HepG2 (cell line): ENCODE results near the gene LAMC1. TPM values are rescaled to one million over a fixed set of nuclear protein-coding genes. Genes with fewer than 3 reads are reported as not detected.

Experiments used
- ATAC-seq: fragments of 200-7000 bp; cut with Tn5 transposase; 3 replicates; pipeline ENCODE4 v1.9.1; 2020; ENCODE audit warnings: mild to moderate bottlenecking, moderate library complexity
- BruUV-seq: library from RNA; stranded (reverse); fragments of 400-500 nt; replicated peaks from 2 replicates; lab custom pipeline; 2021; lab: Mats Ljungman, UMichigan
- CTCF ChIA-PET: fragments of 300-600 bp; formaldehyde crosslinking; extraction: SDS; loops from one replicate; lab custom pipeline; 2021; ENCODE audit warnings: low total read pairs, inconsistent platforms, low intra/inter-chr PET ratio; lab: Yijun Ruan, JAX
- POLR2A ChIA-PET: fragments of 350-600 bp; sonication (Branson Sonifier 250); formaldehyde crosslinking; loops from one replicate; lab custom pipeline; 2020; ENCODE audit warnings: antibody characterized with exemption, inconsistent platforms; lab: Yijun Ruan, JAX
- DNase-seq: peaks from one replicate; pipeline ENCODE4 v3.0.0-alpha.2; 2015; ENCODE audit warnings: low spot score
- FAIRE-seq: peaks from 3 replicates; lab custom pipeline; 2011; peaks lifted over from hg19 to GRCh38; lab: Jason Lieb, UNC
- H2AFZ ChIP-seq: one replicate; pipeline ENCODE4 v1.6.1; 2011; ENCODE audit warnings: low read length, inconsistent platforms
- H3K27ac ChIP-seq: fragments of 300-600 bp; 3 replicates; pipeline ENCODE4 v1.8.0; 2011; ENCODE audit warnings: mixed run types, mild to moderate bottlenecking, mixed read lengths, low read length, inconsistent platforms; ENCODE audit not compliant: insufficient read depth; ENCODE audit errors: extremely low read length
- H3K27me3 ChIP-seq, 2 experiments: fragments of 200-600 bp in 1 of 2; 2 replicates in 1 of 2; 3 replicates in 1 of 2; pipeline versions ENCODE4 v1.6.0 to v1.8.0; 2011; ENCODE audit warnings: low read length in 2 of 2, mild to moderate bottlenecking in 2 of 2, moderate library complexity in 2 of 2, inconsistent platforms in 1 of 2; ENCODE audit not compliant: insufficient read depth in 2 of 2, control insufficient read depth in 1 of 2
- H3K36me3 ChIP-seq, 2 experiments: fragments of 200-600 bp in 1 of 2; replicated peaks in 1 of 2; 2 replicates in 1 of 2; 3 replicates in 1 of 2; pipeline versions ENCODE4 v1.5.1 to v1.8.0; 2011; ENCODE audit warnings: low read length in 2 of 2, inconsistent platforms in 1 of 2; ENCODE audit not compliant: insufficient read depth in 2 of 2, control insufficient read depth in 1 of 2
- H3K4me1 ChIP-seq: 2 replicates; pipeline ENCODE4 v1.5.1; 2012; ENCODE audit warnings: low read length, inconsistent platforms; ENCODE audit not compliant: insufficient read depth
- H3K4me2 ChIP-seq: 2 replicates; pipeline ENCODE4 v1.6.0; 2011; ENCODE audit warnings: low read depth, low read length, inconsistent platforms
- H3K4me3 ChIP-seq, 3 experiments: fragments of 200-600 bp in 1 of 3; sonication (generic), shearing (Covaris generic) in 1 of 3; replicated peaks in 1 of 3; 2 replicates each; pipeline ENCODE4 v1.5.1; 2011 to 2016; ENCODE audit warnings: low read length in 3 of 3, inconsistent platforms in 2 of 3, low read depth in 2 of 3, mild to moderate bottlenecking in 2 of 3, control low read depth in 1 of 3, mixed read lengths in 1 of 3; ENCODE audit not compliant: insufficient read depth in 1 of 3
- H3K79me2 ChIP-seq: one replicate; pipeline ENCODE4 v1.6.1; 2011; ENCODE audit warnings: low read length, inconsistent platforms; ENCODE audit not compliant: insufficient read depth
- H3K9ac ChIP-seq: 2 replicates; pipeline ENCODE4 v1.6.0; 2011; ENCODE audit warnings: mild to moderate bottlenecking, low read depth, low read length, inconsistent platforms; ENCODE audit not compliant: insufficient read depth
- H3K9me3 ChIP-seq: 2 replicates; pipeline ENCODE4 v1.5.1; 2012; ENCODE audit warnings: mild to moderate bottlenecking, low read length
- H4K20me1 ChIP-seq: 2 replicates; pipeline ENCODE4 v1.6.0; 2011; ENCODE audit warnings: inconsistent platforms, mild to moderate bottlenecking, low read length, moderate library complexity; ENCODE audit not compliant: insufficient read depth
- JDP2 ChIP-seq: sonication (generic); formaldehyde crosslinking; IDR thresholded peaks from 2 replicates; pipeline ENCODE4 v1.8.1; 2022; ENCODE audit warnings: missing genetic modification reagents, borderline replicate concordance
- TEAD3 ChIP-seq: optimal IDR thresholded peaks from 2 replicates; pipeline ENCODE3; 2016; ENCODE audit warnings: borderline replicate concordance
- WGBS: methylation state at CpG from one replicate; pipeline ENCODE4 v1.1.6; 2017; ENCODE audit warnings: low lambda C conversion rate; 5-methylcytosine and 5-hydroxymethylcytosine counted together
- in situ Hi-C: cut with HindIII; loops from 2 replicates; pipeline ENCODE4 v1.10.0; 2017; ENCODE audit warnings: low pct_unique_long_range_greater_than_20kb; ENCODE audit not compliant: extremely low pct_ligation_motif_present
- intact Hi-C: fragments of 100-400 bp; cut with micrococcal nuclease; formaldehyde crosslinking; loops from one replicate; pipeline ENCODE4 v1.10.0; 2022; ENCODE audit not compliant: unreplicated experiment
- polyA plus RNA-seq, 8 experiments: library from polyadenylated mRNA; depleted of rRNA in 3 of 8; stranded (reverse) in 7 of 8; unstranded in 1 of 8; fragments of >200 nt; fragmentation: Illumina TruSeq in 4 of 8; extraction: Trizol in 4 of 8; gene quantifications; 2 replicates each; pipeline versions ENCODE4 v1.2.1 to v1.2.3, GENCODE V29; 2011 to 2016; ENCODE audit warnings: low read depth in 4 of 8, missing spikeins in 1 of 8, mixed read lengths in 1 of 8; ENCODE audit not compliant: insufficient read depth in 1 of 8
- total RNA-seq, 5 experiments: library from RNA; depleted of rRNA; stranded (reverse); fragments of >200 nt; fragmentation: Illumina TruSeq; extraction: Trizol; gene quantifications; 2 replicates each; pipeline ENCODE4 v1.2.3, GENCODE V29; 2016; ENCODE audit warnings: low read depth in 1 of 5
- TF ChIP-seq, protein P1 (sequence below): sonication (generic); formaldehyde crosslinking; IDR thresholded peaks from 2 replicates; pipeline ENCODE4 v1.4.0; 2020; ENCODE audit warnings: missing genetic modification reagents
- TF ChIP-seq, protein P2 (sequence below): sonication (generic); formaldehyde crosslinking; IDR thresholded peaks from 2 replicates; pipeline ENCODE4 v1.4.0; 2020; ENCODE audit warnings: missing genetic modification reagents, borderline replicate concordance

LAMC1 gene
- total and polyA plus RNA-seq, 2 of the 13 experiments (the other 11 are each of a cell fraction or from before 2014, with no cell fraction given) = 58.5 to 137 TPM

DNA sequence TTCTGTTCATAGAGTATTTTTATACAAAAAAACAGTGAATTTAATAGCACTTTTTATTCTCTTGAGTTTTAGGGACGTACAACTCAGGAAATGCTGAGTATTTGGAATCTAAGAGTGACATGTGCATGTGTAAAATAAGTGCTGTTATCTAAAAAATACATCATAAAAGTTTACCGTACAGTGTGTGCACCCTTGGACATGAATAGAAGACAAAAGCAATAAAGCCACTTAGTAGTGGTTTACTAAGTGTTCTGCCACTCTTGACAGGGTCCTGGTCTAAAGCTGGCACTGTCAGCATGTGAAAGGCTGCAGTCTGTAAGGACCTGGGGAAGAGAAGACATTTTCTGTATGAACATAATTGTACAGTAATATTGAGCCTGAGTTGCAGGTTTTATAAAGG lies 51.0 kb downstream of the LAMC1 start:
- peaks cover 79% of the 10 kb centered on the region for H3K4me1 ChIP-seq
- H3K9me3 ChIP-seq = no peaks in the 10 kb centered on the region
- CTCF ChIA-PET = no interaction called here
- H3K27me3 ChIP-seq = no peaks in the 10 kb centered on the region
- in situ Hi-C loops = no loop called here
- no TSS peak for BruUV-seq
- H3K36me3 ChIP-seq = no peaks in the 10 kb centered on the region; a peak in 1 of 5 replicates
- no peak overlapping the region for H3K4me3 ChIP-seq
- peaks cover 76% of the 10 kb centered on the region for H3K79me2 ChIP-seq
- POLR2A ChIA-PET = no interaction called here
- peaks cover 7% of the 10 kb centered on the region for H4K20me1 ChIP-seq
- FAIRE-seq = no peak
- H3K9ac ChIP-seq = no peak overlapping the region
- TF ChIP-seq TEAD3 (CRISPR knock-in tag) (no peak), JDP2 (no peak)
- TF ChIP-seq, protein P1, sequence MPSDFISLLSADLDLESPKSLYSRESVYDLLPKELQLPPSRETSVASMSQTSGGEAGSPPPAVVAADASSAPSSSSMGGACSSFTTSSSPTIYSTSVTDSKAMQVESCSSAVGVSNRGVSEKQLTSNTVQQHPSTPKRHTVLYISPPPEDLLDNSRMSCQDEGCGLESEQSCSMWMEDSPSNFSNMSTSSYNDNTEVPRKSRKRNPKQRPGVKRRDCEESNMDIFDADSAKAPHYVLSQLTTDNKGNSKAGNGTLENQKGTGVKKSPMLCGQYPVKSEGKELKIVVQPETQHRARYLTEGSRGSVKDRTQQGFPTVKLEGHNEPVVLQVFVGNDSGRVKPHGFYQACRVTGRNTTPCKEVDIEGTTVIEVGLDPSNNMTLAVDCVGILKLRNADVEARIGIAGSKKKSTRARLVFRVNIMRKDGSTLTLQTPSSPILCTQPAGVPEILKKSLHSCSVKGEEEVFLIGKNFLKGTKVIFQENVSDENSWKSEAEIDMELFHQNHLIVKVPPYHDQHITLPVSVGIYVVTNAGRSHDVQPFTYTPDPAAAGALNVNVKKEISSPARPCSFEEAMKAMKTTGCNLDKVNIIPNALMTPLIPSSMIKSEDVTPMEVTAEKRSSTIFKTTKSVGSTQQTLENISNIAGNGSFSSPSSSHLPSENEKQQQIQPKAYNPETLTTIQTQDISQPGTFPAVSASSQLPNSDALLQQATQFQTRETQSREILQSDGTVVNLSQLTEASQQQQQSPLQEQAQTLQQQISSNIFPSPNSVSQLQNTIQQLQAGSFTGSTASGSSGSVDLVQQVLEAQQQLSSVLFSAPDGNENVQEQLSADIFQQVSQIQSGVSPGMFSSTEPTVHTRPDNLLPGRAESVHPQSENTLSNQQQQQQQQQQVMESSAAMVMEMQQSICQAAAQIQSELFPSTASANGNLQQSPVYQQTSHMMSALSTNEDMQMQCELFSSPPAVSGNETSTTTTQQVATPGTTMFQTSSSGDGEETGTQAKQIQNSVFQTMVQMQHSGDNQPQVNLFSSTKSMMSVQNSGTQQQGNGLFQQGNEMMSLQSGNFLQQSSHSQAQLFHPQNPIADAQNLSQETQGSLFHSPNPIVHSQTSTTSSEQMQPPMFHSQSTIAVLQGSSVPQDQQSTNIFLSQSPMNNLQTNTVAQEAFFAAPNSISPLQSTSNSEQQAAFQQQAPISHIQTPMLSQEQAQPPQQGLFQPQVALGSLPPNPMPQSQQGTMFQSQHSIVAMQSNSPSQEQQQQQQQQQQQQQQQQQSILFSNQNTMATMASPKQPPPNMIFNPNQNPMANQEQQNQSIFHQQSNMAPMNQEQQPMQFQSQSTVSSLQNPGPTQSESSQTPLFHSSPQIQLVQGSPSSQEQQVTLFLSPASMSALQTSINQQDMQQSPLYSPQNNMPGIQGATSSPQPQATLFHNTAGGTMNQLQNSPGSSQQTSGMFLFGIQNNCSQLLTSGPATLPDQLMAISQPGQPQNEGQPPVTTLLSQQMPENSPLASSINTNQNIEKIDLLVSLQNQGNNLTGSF = no peak
- TF ChIP-seq, protein P2, sequence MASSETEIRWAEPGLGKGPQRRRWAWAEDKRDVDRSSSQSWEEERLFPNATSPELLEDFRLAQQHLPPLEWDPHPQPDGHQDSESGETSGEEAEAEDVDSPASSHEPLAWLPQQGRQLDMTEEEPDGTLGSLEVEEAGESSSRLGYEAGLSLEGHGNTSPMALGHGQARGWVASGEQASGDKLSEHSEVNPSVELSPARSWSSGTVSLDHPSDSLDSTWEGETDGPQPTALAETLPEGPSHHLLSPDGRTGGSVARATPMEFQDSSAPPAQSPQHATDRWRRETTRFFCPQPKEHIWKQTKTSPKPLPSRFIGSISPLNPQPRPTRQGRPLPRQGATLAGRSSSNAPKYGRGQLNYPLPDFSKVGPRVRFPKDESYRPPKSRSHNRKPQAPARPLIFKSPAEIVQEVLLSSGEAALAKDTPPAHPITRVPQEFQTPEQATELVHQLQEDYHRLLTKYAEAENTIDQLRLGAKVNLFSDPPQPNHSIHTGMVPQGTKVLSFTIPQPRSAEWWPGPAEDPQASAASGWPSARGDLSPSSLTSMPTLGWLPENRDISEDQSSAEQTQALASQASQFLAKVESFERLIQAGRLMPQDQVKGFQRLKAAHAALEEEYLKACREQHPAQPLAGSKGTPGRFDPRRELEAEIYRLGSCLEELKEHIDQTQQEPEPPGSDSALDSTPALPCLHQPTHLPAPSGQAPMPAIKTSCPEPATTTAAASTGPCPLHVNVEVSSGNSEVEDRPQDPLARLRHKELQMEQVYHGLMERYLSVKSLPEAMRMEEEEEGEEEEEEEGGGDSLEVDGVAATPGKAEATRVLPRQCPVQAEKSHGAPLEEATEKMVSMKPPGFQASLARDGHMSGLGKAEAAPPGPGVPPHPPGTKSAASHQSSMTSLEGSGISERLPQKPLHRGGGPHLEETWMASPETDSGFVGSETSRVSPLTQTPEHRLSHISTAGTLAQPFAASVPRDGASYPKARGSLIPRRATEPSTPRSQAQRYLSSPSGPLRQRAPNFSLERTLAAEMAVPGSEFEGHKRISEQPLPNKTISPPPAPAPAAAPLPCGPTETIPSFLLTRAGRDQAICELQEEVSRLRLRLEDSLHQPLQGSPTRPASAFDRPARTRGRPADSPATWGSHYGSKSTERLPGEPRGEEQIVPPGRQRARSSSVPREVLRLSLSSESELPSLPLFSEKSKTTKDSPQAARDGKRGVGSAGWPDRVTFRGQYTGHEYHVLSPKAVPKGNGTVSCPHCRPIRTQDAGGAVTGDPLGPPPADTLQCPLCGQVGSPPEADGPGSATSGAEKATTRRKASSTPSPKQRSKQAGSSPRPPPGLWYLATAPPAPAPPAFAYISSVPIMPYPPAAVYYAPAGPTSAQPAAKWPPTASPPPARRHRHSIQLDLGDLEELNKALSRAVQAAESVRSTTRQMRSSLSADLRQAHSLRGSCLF (CRISPR knock-in tag) = no peak
- no peak for DNase-seq
- no peak overlapping the region for H3K4me2 ChIP-seq
- no peak overlapping the region for H2AFZ ChIP-seq
- 91% methylated on average over 2 of the region's 2 CpGs for WGBS
- intact Hi-C loops = no loop called here
- H3K27ac ChIP-seq = peak overlapping the region; percentile 81
- ATAC-seq = no peak
